GM19468 (cell line): ENCODE results near the gene NELFB.

Source experiments
- ATAC-seq: cut with Tn5 transposase; IDR thresholded peaks from one replicate; pipeline ENCODE4 v1.9.1; 2021; ENCODE audit warnings: mild to moderate bottlenecking, moderate library complexity, moderate number of reproducible peaks; ENCODE audit not compliant: unreplicated experiment; ENCODE audit errors: extremely low read depth

The NELFB gene

GRCh38 chr9:137278721-137279711 lies 23.9 kb downstream of the NELFB start:
- no peak for ATAC-seq

GRCh38 chr9:137279741-137280473 lies 24.8 kb downstream of the NELFB start:
- no peak for ATAC-seq

GRCh38 chr9:137280474-137281344 lies 25.6 kb downstream of the NELFB start:
- ATAC-seq: no peak

GRCh38 chr9:137281345-137282116 lies 26.4 kb downstream of the NELFB start:
- ATAC-seq: no peak

DNA sequence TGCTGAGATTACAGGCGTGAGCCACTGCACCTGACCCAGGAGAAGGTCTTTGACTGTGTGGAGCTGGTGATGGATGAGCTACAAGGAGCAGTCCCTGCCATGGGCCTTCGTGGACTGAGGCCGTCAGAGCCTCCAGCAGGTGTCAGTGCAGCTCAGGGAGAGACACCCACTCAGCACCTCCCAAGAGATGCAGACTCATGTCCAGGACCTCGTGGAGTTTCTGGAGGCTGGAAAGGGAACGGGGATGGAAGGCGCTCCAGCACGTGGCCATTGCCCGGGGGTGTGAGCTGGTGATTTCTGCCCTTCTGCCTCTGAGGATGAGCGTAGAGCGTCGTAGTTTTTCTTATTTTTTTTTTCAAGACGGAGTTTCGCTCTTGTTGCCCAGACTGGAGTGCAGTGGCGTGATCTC lies 31.9 kb downstream of the NELFB start:
- no peak for ATAC-seq

- ATAC-seq: no peak
These were observed 38.0 kb downstream of the NELFB start for GRCh38 chr9:137293094-137293481.

DNA sequence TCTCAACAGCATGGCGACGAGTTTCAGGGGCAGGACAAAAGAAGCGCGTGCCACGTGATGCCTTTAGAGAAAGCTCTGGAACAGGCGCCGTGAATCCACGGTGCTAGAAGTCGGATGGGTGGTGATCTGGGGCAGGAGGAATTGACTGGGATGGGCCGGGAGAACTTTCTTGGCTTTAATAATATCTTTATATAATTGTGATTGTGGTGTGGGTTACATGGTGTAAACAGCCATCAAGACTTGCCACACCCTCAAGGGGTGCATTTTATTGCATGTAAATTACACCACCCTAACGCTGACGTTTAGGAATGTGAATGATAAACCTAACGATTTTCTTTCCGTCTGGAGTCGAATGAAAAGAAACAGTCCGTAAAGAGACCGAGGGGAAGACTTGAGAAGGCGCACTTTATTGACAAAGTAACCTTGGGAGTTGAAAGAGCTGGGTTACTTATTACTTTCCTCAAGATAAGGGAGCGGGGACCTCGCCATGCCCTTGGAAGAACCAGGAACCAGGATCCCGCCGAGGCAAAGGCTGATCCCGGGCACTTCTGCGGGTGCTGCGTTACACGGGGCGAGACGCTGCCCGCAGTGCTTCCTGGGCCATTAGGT lies 38.5 kb downstream of the NELFB start:
- ATAC-seq: no peak

DNA sequence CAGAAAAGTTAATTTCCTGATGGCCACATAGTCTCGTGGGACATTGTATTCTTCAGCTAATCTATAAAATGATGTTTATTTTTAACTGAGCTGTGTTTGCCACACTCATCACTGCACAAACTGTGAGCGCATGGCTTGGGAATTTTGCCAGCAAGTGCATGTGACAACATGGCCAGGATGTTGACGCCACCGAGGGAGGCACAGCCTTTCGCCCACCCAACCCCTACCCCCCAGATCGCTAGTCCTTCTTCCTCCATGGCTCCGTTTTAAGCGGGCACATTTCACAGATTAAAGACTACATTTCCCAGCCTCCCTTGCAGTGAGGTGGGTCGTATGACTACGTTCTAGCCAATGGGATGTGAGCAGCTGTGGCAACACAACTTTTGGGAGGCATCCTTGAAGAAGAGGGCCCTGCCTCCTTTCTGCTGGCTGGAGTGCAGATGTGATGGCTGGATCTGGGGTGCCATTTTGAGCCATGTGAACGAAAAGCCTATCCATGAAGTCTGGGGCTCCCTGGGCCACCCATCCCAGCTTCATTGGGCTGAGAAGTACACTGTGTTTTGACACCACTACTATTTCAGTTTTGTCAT lies 39.1 kb downstream of the NELFB start:
- no peak for ATAC-seq

- ATAC-seq: no peak
These were observed 39.6 kb downstream of the NELFB start for GRCh38 chr9:137294681-137295237.

- no peak for ATAC-seq
These were observed 40.2 kb downstream of the NELFB start for GRCh38 chr9:137295238-137295811.

DNA sequence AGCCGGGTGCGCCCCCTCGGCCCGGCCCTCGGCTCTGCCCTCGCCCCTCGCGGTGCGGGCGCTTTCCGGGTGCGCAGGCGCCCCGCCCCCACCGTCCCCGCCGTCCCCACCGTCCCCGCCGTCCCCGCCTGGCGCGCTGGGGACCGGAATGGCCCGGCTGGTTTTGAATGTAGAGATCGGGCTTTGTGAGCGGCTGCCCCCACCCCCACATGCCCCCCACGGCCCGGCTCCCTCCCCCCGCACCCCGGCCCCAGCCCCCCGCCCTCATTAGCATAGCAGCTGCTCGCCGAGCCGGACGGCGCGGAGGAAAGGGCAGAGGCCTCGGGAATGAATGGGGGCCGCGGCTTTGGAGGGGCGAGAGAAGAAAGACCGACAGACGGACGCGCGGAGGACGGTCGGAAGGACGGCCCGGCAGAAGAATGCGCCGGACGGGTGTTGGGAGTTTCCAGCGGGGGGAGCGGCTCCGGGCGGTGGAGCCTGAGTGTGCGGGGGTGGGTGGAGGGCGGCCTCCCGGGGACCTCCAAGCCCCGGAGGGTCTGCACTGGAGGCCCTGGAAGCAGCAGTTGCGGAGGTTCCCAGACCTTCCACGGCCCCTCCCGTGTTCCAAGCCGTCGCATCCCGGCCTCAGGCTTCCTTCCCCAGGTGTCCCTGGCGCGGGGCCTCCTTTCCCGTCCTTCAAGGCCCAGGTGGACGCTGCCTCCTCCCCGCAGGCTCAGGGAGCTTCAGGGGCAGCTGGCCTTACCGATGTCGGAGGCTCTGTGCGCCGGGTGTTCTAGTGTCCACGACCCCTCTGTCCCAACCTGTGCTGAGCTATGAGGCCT lies 40.9 kb downstream of the NELFB start:
- ATAC-seq: no peak

DNA sequence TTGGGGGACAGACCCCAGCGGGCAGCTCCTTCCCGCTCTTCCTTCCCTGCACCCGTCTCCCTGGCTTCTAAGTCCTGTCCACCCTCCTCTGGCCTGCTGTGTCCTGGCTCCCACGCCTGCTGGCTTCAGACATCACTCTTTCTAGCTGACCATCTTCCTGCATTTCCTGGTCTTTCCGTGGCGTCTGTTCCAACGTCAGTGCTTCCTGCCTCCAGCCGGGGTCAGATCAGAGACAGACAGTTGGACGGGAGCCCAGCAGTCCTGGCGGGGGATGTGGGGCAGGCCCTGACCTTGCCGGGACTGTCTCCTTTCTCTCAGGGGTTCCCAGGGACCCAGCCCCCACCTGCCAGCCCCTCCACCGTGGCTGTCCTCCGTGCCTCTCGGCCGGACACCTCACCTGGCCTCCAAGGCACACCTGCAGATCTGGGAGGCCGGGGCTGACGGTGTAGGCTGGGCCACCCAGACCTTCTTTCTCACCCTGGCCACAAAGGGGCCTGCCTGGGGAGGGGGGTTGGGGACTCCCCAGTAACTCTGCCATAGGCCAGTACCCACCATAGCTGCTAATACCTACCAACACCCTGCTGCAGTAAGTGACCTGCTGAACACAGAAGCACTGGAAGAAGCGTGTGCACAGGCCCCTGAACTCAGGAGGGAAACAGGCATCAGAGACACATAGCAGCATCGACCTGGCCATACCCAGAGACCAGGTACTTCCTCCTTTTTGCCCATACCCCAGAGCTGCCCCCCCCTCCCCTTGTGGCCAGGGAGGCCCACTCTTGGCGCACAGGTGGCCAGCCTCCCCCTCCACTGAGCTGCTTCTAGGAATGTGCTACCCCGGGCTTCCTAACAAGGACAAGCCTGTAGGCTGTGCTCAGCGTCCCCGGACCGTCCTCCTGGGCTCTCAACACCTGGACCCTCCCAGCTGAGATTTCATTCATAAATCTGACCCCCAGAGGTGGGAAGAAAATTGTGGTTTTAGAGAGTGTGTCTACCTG lies 41.8 kb downstream of the NELFB start:
- no peak for ATAC-seq

GRCh38 chr9:137297966-137298365 lies 42.8 kb downstream of the NELFB start:
- ATAC-seq: no peak

DNA sequence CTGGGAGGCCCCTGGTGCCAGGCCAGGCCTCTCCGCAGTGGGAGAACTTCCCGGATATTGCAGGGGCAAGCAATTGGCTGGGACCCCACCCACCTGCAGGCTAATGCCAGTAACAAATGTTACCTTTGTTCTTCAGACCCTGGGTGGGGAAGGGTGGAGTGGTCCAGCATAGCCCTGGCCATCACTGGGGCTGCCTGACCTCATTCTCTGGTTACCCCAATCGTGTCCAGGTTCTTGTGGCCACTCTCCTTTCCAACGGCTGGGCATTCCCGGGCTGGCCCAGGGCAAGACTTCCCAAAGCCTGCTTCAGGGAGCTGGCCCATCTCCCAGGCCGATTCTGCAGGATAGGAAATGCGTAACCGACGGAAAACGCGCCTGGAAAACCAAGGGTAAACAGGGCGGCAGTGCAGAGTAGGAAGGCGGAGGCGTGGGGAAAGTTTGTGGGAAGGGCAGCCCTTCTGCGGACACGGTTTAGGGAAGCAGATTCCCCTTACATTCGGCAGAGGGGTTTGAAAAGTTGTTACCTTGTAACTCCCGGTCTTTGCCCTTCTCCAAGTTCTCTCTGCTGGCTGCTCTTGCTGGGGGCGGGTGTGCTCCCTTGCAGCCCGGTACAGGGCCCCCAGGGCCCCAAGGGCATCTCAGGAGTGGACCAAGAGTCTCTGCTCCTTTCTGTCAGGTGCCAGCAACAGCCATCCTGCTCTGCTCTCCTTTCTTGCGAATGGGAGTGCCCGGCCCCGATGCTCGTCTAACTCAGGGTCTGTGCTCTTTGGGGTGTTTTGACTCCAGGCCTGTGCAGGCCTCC lies 43.5 kb downstream of the NELFB start:
- no peak for ATAC-seq

- no peak for ATAC-seq
These were observed 44.1 kb downstream of the NELFB start for GRCh38 chr9:137299203-137299565.
